ENCODE data around the gene SPOP.
"Not testable (repeated sequence)": the region's sequence is repeated elsewhere in the genome, so short reads cannot be mapped to it uniquely, and the experiment has no call there.

Gene SPOP

DNA sequence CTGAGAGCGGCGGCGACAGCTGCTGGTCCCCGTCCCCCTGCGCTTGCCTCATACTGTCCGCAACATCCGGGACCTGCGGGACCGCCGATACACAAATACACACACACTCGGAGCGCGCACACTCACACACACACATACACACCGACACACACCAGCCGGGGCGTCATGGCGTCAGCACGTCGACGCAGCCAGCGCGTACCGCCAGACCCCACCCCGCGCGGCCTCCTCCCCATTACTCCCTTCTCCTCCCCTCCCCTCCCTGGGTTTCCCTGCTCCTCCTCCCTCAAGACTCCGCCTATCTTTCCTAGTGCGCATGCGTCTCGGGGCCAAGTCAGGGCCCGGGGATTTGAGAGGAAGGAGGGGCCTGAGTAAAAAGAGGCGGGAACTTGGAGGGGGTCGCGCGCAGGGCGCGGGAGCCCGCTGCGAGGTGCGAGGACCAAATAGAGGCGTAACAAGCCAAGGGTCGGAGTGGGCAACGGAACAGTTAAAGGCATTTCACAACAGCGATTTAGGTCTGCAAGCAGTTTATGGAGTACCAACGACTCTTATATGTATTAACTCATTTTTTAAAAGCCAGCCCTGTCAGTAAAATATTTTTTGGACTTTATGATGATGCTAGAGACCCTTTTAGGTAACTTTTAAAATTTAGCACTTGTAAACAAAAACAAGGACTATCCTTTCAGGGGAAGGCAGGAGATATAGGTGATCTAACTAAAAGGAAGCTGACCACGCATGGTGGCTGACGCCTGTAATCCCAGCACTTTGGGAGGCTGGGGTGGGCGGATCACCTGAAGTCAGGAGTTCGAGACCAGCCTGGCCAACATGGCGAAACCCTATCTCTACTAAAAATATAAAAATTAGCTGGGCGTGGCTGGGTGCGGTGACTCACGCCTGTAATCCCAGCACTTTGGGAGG is at the start of gene SPOP:
TSS of gene SPOP (minus strand) at position 165 of the 915 bp plus-strand sequence. CDS start 55,287 bp downstream, outside the sequence.
- DNase-seq (ENCODE audit: low read depth in 3 of 3, low spot score in 1 of 3) = peak; percentile 97 to 99 (median 99)

DNA sequence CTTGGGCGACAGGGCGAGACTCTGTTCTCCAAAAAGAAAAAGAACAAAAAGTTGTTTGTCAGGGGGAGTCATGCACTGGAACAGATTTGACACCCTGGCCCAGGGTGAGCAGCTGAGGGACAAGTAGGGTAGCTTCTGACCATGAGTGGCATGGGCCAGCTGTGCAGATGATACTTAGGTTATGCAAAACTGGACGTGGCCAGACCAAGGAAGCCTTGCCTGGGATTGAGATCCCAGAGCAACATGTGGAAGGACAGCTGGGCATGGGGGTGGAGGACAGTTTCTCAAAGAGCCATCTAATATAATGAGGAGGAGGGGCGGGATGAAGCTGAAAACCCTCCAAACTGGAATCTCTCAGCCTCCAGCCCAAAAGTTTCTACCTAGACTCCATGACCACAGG is 49.5 kb upstream of the SPOP start:
- DNase-seq (ENCODE audit: low read depth in 3 of 3, low spot score in 1 of 3) = no peak

DNA sequence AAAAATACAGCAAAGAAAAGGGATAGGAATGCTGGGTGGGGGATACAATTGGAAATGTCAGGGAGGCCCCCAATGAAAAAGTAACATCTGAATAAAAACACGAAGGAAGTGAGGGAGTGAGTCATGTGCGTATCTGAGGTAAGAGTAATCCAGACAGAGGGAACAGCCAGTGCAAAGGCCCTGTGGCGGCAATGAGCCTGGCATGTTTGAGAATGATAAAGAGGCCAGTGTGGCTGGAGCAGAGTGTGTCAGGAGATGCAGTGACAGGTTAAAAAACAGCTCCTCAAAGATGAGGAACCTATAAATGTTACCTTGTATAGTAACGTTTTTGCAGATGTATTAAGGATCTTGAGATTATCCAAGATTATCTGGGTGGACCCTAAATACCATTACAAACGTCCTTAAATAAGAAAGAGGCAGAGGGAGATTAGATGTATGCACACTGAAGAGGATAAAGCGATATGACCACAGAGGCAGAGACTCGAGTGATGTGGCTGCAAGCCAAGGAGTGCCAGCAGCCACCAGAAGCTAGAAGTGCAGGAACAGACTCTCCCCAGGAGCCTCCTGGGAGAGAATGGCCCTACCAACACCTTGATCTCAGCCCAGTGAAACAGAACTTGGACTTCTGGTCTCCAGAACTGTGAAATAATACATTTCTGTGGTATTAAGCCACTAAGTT is 47.7 kb upstream of the SPOP start:
- no peak for DNase-seq (ENCODE audit: low read depth in 3 of 3, low spot score in 1 of 3)

DNA sequence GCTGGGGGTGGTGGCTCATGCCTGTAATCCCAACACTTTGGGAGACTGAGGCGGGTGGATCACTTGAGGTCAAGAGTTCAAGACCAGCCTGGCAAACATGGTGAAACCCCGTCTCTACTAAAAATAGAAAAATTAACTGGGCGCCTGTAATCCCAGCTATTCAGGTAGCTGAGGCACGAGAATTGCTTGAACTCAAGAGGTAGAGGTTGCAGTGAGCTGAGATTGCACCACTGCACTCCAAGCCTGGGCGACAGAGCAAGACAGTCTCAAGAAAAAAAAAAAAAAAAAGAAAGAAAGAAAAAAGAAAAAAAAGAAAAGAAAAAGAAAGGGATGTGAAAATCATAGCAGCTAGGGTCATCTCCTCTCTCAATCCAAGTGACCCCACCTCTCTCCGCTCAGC is 46.7 kb upstream of the SPOP start:
- DNase-seq (ENCODE audit: low read depth in 3 of 3, low spot score in 1 of 3) = not testable (repeated sequence)

DNA sequence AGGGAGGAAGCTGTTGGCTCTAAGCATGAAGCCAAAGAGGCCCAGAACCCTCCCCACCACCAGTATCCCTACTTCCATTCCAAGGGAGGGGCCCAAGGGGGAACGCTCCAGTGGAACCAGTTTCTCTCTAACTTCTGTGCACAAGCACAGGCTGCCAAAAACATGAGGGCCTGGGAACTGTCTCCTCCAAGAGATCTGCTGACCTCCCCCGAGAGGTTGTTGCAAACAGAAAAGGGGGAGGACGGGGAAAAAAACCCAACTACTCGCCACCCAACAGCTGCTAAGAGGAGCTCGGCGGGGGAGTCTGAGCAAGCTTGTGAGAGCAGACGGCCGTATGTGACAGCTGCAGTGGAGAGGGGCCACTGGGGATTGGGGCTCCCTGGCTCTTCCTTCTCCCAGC is 45.5 kb upstream of the SPOP start:
- no peak for DNase-seq (ENCODE audit: low read depth in 3 of 3, low spot score in 1 of 3)

DNA sequence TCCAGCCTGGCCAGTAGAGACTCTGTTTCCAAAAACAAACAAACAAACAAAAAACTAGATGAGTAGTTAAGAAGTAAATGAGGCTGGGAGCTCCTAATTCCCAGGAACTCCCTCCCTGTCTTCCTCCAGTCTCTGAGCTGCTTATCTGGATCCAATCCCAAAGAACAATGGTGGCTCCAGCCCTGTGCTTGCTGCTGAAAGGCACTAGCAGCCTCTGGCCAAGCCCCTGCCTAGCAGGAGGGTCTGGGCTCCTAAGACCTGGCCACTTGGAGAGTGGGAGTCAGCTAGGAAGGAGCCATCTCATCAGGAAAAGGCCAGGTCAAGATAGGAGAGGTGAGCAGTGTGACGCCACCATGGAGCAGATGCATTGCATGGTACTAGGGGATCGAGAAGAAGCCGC is 44.2 kb upstream of the SPOP start:
- DNase-seq (ENCODE audit: low read depth in 3 of 3, low spot score in 1 of 3) = no peak

DNA sequence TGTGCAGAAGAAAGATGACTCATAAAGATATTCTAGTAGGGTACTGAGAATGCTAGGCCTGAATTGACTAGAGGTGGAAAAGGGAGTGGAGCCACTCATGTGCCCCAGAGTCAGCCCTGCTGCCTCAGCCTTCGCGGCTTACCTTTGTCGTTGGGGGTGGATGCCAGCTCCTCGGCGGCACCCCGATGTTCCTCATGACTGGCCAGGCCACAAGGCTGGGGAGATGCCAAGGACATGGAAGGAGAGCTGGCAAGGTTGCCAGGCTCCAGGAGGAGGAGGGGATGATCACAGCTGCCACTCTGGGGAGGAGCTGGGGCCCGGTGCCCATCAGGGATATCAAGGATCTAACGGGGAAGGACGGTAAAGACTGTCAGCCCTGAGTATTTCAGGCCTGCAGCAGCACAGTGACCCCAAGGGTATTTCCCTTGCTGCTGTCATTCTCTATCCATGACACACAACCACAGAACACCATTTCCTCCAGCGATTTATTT is 39.5 kb upstream of the SPOP start:
- DNase-seq (ENCODE audit: low read depth in 3 of 3, low spot score in 1 of 3) = no peak

DNA sequence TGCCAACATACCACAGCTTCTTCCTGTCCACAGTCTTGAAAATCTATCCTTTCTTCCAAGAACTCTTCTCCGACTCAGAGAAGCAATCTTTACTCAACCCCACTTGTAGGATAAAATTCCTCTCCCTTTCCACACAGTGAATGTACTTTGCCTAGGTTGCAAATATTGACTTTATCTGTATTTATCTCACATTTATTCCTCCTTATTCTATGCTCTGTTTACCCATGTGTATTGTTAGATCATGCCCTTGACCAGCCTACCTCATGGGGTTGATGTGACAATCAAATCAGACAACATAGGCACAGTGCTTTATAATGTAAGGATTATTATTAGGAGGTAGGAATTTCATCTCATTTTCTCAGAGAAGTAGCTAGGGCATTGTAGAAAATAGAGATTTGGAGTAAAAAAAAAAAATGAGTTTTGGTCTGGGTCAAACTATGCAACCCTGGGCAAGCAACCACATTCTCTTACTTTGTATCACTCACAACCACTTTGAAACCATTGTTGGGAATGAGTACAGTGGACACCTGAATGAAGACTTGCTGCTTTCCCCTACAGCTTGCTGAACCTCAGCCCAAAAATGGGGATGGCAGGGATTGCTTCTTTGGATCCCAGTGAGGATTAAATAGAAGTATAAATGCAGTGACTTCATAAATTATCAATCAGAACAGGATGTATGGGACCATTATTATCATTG is 38.9 kb upstream of the SPOP start:
- DNase-seq (ENCODE audit: low read depth in 3 of 3, low spot score in 1 of 3) = no peak

DNA sequence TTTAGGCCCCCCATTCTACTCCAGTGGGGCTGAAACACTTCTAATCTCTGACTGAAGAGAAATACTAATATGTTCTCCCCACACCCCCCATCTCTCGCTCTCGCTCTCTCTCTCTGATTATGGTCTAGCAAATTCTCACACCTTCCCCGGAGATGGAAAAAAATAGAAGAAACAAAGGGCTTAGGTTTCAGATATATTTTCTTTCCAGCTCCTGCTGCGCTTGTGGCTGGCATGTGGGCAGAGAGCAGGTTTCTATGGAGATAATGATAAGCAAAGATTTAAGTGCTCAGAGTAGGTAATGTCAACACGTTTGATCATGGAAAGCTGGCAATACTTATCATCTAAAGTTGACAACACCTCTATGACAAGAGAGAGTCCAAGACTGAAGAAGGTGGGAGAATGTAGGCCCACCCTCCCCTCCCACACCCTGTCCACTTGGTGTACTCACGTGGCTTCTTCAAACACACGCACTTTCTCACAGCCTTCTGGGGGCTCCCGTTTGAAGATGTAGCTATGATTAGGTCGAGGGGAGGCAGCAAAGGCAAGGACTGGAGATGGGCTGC is 37.9 kb upstream of the SPOP start:
- DNase-seq (ENCODE audit: low read depth in 3 of 3, low spot score in 1 of 3) = peak in 1 of 3 donors; percentile 12

DNA sequence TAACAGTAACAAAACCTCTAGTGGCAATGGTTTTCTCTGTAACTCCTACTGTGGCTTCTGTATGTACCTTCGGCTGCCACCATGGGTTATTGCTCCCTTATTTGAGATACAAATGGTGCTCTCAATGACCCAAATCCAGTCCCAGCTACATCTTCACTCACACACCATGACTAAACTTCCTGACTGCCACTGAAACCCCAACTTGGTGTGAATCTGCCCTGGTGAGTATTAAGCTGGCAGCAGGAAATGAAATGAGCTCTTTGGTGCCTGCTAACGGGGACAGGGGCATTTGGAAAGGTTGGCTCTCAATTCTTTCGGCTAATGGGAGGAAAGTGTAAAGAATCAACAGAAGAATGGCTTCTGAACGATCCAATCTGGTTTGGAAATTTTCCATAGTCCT is 37.3 kb upstream of the SPOP start:
- no peak for DNase-seq (ENCODE audit: low read depth in 3 of 3, low spot score in 1 of 3)

DNA sequence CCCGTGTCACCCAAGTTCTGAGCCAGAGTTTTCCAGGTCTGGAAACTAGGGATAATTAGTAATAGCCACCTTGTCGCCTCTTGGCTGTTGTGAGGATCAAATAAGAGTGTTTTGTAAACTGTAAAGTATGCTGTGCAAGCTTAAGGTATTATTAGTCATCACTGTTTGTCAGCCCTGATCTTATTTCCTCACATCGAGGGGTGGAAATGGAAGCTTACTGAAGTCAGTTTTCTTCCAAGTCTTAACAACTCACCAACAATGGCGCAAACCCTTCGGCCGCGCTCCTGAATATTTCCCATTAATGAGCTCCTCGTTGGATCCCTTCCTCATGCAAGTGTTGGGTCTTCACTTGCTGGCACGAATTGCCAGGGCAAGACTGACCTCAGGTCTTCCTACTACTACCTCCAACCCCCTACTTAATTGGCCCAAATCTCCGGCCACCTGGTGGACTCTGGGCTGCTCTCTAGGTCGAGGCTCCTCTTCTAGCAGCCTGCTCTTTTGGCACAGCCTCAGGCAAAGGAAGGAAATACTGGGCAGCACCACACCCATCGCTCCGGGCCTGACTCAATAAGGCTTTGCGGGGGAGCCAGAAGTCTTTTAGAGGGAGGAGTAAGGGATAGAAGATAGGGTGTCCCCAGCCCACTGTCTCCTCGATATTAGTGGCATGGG is 30.8 kb upstream of the SPOP start:
- no peak for DNase-seq (ENCODE audit: low read depth in 3 of 3, low spot score in 1 of 3)

DNA sequence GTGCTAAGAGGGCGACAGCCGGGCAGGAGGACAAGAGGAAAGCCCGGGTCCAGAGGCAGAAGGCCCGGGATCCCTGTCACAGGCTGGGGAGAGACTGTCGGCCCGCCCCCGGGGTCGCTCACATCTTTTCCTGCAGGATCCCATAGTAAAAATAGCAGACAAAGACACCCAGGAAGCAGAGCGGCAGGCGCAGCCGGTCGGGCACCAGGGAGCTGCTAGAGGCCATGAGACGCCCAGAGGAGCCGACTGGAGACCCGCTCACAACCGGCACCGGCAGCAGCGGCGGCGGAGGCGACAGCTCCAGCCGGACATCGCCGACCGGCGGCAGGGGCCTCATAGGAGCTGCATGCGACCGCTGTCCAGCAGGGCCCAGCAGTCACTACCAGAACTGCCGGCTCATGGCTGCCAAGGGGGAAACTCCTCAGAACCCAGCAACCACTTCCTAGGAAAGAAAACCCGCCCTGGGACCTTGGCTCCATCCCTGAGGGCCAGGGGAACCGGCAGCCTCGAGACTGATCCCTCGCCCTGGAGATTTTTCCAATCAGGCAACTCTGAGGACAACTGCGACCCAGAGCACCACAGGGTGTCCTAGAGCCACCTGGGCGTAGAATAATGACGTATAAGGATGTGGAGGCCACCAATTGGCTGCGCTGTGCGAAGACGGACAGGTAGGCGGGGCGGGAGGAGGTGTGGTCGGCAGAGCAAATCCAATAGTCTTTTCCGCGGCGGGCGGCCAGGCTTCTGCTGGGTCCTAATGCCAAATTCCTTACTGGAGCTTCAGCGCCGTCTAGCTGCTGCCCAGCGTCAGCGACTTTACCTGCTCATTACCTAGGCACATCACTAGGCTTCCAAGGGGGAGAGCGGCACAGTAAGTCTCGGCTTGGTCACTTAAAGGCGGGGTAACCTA is 30.0 kb upstream of the SPOP start, which contains the start of gene SLC35B1:
TSS of gene SLC35B1 (minus strand) at position 357 of the 907 bp plus-strand sequence. CDS start at position 226, 131 bp downstream.
- peak; percentile 92 to 93 (median 92) for DNase-seq (ENCODE audit: low read depth in 3 of 3, low spot score in 1 of 3)

DNA sequence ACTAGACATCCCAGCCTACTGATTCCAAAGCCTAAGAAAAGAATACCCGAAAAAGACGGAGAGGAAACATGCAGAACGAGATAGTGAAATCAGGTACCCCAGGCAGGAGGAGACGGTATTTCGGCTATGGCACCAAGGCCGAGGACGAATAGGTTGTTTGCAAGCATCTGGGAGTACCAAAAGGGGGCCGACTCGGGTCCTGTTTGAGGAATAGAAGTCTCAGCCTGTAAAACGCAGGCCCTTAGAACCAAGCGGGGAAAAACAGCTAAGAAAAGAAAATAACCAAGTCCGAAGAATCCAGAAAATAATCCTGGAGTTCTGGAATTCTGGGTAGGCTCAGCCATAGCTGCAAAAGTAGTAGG is 29.3 kb upstream of the SPOP start:
- DNase-seq (ENCODE audit: low read depth in 3 of 3, low spot score in 1 of 3) = no peak

DNA sequence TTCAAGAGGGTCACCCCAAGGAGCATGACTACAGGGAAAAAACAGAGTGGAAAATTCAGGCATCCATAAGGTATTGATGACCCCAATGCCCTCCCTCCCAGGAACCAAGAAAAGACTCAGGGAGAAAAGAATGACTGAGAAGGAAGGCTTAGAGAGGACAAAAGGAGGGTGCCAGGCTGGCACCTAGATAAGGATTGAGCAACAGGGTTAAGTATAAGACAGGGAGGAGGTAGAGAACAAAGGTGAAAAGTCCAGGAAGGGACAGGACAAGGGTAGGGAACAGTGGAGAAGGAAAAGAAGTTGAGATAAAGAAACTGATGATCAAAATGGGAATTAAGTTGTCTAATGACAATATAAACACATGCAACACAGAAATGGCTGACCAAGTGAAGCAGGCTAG is 27.4 kb upstream of the SPOP start:
- DNase-seq (ENCODE audit: low read depth in 3 of 3, low spot score in 1 of 3) = no peak

DNA sequence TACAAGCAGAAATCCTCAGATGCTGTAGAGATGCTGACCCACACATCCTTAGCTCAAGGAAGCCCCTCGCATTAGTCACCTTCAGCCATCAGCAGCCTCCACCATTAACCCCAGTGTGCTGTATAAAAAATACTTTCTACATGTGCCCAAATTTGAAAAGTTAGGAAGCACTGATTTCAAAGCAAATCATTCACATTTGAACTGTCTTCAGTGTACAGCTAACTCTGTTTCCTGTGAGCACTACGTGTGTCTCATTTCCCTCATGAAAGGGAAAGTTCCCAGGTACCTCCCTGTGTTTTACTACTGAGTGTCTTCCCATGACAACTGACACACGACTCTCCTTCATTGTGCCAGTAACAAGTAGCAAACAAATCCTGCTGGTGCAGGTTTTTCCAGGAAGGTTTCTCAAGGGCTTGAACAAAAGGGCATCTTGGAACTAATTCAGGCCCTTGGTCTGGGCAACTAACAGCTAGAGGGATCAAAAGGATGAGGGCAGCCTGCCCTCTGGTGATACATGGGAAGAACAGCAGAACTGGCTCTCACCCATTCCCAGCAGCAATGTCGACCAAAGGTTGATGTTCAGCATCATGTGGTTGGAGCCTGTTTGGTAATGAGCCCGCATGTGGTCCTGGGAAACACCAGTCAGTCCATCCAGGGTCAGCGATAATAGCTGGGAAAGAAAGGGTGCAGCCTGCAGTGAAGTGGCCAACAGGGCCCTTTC is 25.8 kb upstream of the SPOP start:
- no peak for DNase-seq (ENCODE audit: low read depth in 3 of 3, low spot score in 1 of 3)

DNA sequence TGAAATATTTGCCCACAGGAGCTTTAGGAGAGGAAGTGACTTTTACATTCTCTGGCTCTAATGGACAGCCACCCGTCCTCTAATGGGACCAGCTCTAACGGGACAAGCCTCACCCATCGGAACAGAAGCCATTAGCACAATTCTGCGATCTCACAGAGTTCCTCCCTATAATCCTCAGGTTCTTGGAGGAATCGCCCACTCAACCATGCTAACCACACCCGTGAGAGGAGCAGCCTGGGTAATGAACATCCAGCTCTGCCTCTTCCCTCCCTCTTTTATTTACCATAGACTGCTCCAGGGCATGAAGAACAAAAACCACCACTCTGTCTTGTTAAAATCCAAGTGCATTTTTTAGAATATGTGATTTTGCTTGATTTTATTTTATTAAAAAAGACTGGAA is 23.1 kb upstream of the SPOP start:
- DNase-seq (ENCODE audit: low read depth in 3 of 3, low spot score in 1 of 3) = no peak

DNA sequence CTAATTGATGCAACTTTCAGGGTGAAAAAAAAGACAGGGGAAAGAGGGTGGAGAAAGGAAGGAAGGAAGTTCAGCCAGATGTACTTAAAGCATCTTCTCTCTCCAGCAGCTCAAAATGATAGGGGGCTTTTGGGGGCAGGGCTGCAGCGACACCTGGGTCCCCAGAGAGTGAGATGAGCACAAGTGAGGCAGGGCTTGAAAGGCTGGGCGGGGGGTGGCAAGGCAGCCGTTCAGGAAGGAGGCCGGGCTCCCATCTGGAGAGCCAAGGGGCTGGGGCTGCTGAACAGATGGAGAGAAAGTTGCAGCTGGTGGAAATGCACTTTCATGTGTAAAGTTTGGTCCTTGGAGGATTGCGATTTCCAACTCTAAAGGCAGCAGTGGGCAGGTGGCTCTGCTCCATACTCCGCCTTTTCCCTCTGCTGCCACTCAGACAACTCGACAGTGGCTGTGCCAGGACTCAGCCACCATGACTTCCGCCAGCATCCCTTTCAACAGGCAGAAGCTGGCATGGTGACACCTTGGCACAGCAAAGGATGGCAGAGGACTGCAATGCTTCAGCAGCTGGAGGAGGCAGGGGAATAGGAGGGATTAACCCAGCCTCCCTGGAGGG is 22.2 kb upstream of the SPOP start:
- no peak for DNase-seq (ENCODE audit: low read depth in 3 of 3, low spot score in 1 of 3)

DNA sequence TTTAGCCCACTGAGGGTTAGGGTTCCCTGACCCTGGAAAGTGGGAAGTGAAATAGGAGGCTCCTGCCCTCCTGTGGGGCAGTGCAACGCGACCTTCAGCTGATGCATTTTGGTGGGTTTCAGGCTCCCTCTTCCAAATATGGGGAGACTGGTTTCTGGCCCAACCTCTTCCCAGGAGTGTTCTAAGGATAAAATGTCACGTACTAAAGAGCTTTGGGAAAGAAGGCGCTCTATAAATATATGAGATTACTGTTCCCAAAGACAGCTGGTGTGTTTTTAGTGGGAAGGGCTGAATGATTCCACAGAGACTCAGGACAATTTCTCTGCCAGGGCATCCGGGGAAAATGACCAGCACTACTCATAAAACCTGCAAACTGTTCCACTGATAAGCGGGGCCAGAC is 20.1 kb upstream of the SPOP start:
- DNase-seq (ENCODE audit: low read depth in 3 of 3, low spot score in 1 of 3) = no peak

Data from stimulated activated CD4-positive, alpha-beta T cell treated with anti-CD3 and anti-CD28 coated beads, TNF-alpha, amount 100 ng/mL, for 1 hour (primary cell).